SK-N-MC (cell line): Measurements from ENCODE around the gene WRNIP1.

Experiments used
- EZH2 ChIP-seq: fragments of 200-600 bp; sonication (generic); IDR thresholded peaks from one replicate; pipeline ENCODE4 v1.6.1; 2017; ENCODE audit warnings: antibody characterized with exemption
- FOXP2 ChIP-seq: optimal IDR thresholded peaks from 2 replicates; pipeline ENCODE3; 2011; ENCODE audit warnings: mild to moderate bottlenecking, moderate library complexity; ENCODE audit not compliant: insufficient read depth; ENCODE audit errors: extremely low read length, control extremely low read depth
- POLR2AphosphoS5 ChIP-seq: IDR thresholded peaks from 2 replicates; pipeline ENCODE4 v1.6.1; 2012; ENCODE audit warnings: mild to moderate bottlenecking, low read depth, low read length, borderline replicate concordance

- TF ChIP-seq EZH2 (no peak), FOXP2 (no peak), POLR2AphosphoS5 (no peak)
Observed at GRCh38 chr6:2771079-2771478, 5.9 kb downstream of the WRNIP1 start.
